ENCODE results near the gene SLC38A8.

- no peak for TF ChIP-seq CTCF (conservative IDR thresholded peaks at IDR 0.05; ENCODE audit: low read length)
- no peak for TF ChIP-seq EZH2phosphoT487 (IDR thresholded peaks at IDR 0.05; ENCODE audit: borderline replicate concordance, low read depth, low read length)
These were observed 11.0 kb downstream of the SLC38A8 start for GRCh38 chr16:84031556-84031955.

Measured in OCI-LY7 (cell line).